IMR-90 (cell line): ENCODE data around the gene LGALS9. TPM values are rescaled to one million over a fixed set of nuclear protein-coding genes. Genes with fewer than 3 reads are reported as not detected.

Experiments used
- ATAC-seq: fragments of 200-7000 bp; cut with Tn5 transposase; 2 replicates; pipeline ENCODE4 v1.9.1; 2020; ENCODE audit warnings: low read depth, mild to moderate bottlenecking, moderate library complexity
- BruUV-seq: library from RNA; stranded (reverse); fragments of 400-500 nt; replicated peaks from 2 replicates; lab custom pipeline; 2021; lab: Mats Ljungman, UMichigan
- CTCF ChIA-PET: fragments of 300-600 bp; formaldehyde crosslinking; extraction: SDS; loops from one replicate; lab custom pipeline; 2021; ENCODE audit warnings: antibody characterized with exemption; lab: Yijun Ruan, JAX
- POLR2A ChIA-PET: fragments of 300-600 bp; sonication (Branson Sonifier 250); formaldehyde crosslinking; loops from one replicate; lab custom pipeline; 2022; ENCODE audit warnings: antibody characterized with exemption; ENCODE audit not compliant: unreplicated experiment; lab: Charles Lee
- DNase-seq: peaks from one replicate; pipeline ENCODE4 v3.0.0; 2013
- H2AFZ ChIP-seq: replicated peaks from 2 replicates; pipeline ENCODE3; 2013; ENCODE audit warnings: low read length, mild to moderate bottlenecking; ENCODE audit not compliant: poor library complexity
- H2AK5ac ChIP-seq: 2 replicates; pipeline ENCODE4 v1.6.1; 2013; ENCODE audit warnings: low read depth, low read length, inconsistent platforms
- H2AK9ac ChIP-seq: replicated peaks from 2 replicates; pipeline ENCODE3; 2013; ENCODE audit warnings: mild to moderate bottlenecking, low read depth, low read length, moderate library complexity; ENCODE audit not compliant: poor library complexity
- H2BK120ac ChIP-seq: 2 replicates; pipeline ENCODE4 v1.6.1; 2013; ENCODE audit warnings: low read depth, low read length, inconsistent platforms
- H2BK15ac ChIP-seq: 3 replicates; pipeline ENCODE4 v1.6.1; 2013; ENCODE audit warnings: low read depth, low read length, inconsistent platforms
- H2BK20ac ChIP-seq: 2 replicates; pipeline ENCODE4 v1.6.1; 2013; ENCODE audit warnings: low read depth, mild to moderate bottlenecking, inconsistent platforms, low read length, moderate library complexity
- H2BK5ac ChIP-seq: 2 replicates; pipeline ENCODE4 v1.6.1; 2013; ENCODE audit warnings: mild to moderate bottlenecking, low read depth, low read length, inconsistent platforms; ENCODE audit not compliant: poor library complexity, severe bottlenecking
- H3K14ac ChIP-seq: replicated peaks from 2 replicates; pipeline ENCODE4 v1.6.1; 2013; ENCODE audit warnings: low read depth, low read length, inconsistent platforms
- H3K18ac ChIP-seq: 2 replicates; pipeline ENCODE4 v1.6.1; 2013; ENCODE audit warnings: low read depth, low read length, control low read depth
- H3K23ac ChIP-seq: 2 replicates; pipeline ENCODE4 v1.6.1; 2013; ENCODE audit warnings: low read depth, low read length, inconsistent platforms
- H3K27ac ChIP-seq: 2 replicates; pipeline ENCODE4 v1.5.1; 2013; ENCODE audit warnings: mild to moderate bottlenecking, control low read depth, low read length; ENCODE audit not compliant: insufficient read depth
- H3K27me3 ChIP-seq: 2 replicates; pipeline ENCODE4 v1.6.1; 2013; ENCODE audit warnings: low read length; ENCODE audit not compliant: control insufficient read depth, insufficient read depth
- H3K36me3 ChIP-seq: 2 replicates; pipeline ENCODE4 v1.6.1; 2013; ENCODE audit warnings: low read length, mixed read lengths; ENCODE audit not compliant: control insufficient read depth, insufficient read depth
- H3K4ac ChIP-seq: 2 replicates; pipeline ENCODE4 v1.6.1; 2013; ENCODE audit warnings: low read depth, low read length, inconsistent platforms
- H3K4me1 ChIP-seq: 2 replicates; pipeline ENCODE4 v1.6.1; 2013; ENCODE audit warnings: low read length, mixed read lengths; ENCODE audit not compliant: control insufficient read depth, insufficient read depth
- H3K4me2 ChIP-seq: 2 replicates; pipeline ENCODE4 v1.6.1; 2013; ENCODE audit warnings: low read depth, mild to moderate bottlenecking, control low read depth, low read length, moderate library complexity
- H3K4me3 ChIP-seq: 2 replicates; pipeline ENCODE4 v1.5.1; 2013; ENCODE audit warnings: low read depth, mild to moderate bottlenecking, control low read depth, low read length, moderate library complexity; ENCODE audit not compliant: insufficient read depth
- H3K56ac ChIP-seq: 2 replicates; pipeline ENCODE4 v1.6.1; 2013; ENCODE audit warnings: low read length, inconsistent platforms; ENCODE audit not compliant: insufficient read depth; ENCODE audit errors: extremely low read depth
- H3K79me1 ChIP-seq, 2 experiments: 2 replicates each; pipeline ENCODE4 v1.6.1; 2013; ENCODE audit warnings: low read length in 2 of 2, inconsistent platforms in 1 of 2, low read depth in 1 of 2
- H3K9ac ChIP-seq: 2 replicates; pipeline ENCODE4 v1.6.1; 2013; ENCODE audit warnings: low read depth, low read length, control low read depth
- H3K9me1 ChIP-seq: 2 replicates; pipeline ENCODE4 v1.6.1; 2013; ENCODE audit warnings: low read length, inconsistent platforms; ENCODE audit not compliant: insufficient read depth
- H3K9me3 ChIP-seq: 2 replicates; pipeline ENCODE4 v1.6.1; 2013; ENCODE audit warnings: low read length; ENCODE audit not compliant: control insufficient read depth, insufficient read depth
- H4K20me1 ChIP-seq: 2 replicates; pipeline ENCODE4 v1.6.1; 2013; ENCODE audit warnings: low read length, inconsistent platforms; ENCODE audit not compliant: insufficient read depth
- H4K5ac ChIP-seq: 2 replicates; pipeline ENCODE4 v1.6.1; 2013; ENCODE audit warnings: mild to moderate bottlenecking, low read depth, low read length, control low read depth
- H4K8ac ChIP-seq, 2 experiments: 2 replicates each; pipeline ENCODE4 v1.6.1; 2013; ENCODE audit warnings: low read depth in 2 of 2, low read length in 2 of 2, control low read depth in 1 of 2, inconsistent platforms in 1 of 2
- H4K91ac ChIP-seq: 2 replicates; pipeline ENCODE4 v1.6.1; 2013; ENCODE audit warnings: low read depth, low read length, inconsistent platforms; ENCODE audit not compliant: insufficient read depth
- BHLHE40 ChIP-seq: fragments of 150-350 bp; IDR thresholded peaks from 2 replicates; pipeline ENCODE4 v1.6.1; 2016; ENCODE audit warnings: mild to moderate bottlenecking, low read depth, low read length
- CEBPB ChIP-seq: IDR thresholded peaks from 2 replicates; pipeline ENCODE4 v1.6.1; 2012; ENCODE audit warnings: low read depth, low read length, improper control_type of control experiment
- CHD1 ChIP-seq: IDR thresholded peaks from 2 replicates; pipeline ENCODE4 v1.6.1; 2012; ENCODE audit warnings: low read depth, low read length, improper control_type of control experiment
- CTCF ChIP-seq: conservative IDR thresholded peaks from 2 replicates; pipeline ENCODE4 v1.5.1; 2012; ENCODE audit warnings: mild to moderate bottlenecking, low read depth, low read length, improper control_type of control experiment
- FOS ChIP-seq: fragments of 150-350 bp; IDR thresholded peaks from 2 replicates; pipeline ENCODE4 v1.6.1; 2016; ENCODE audit warnings: low read depth, low read length
- MAZ ChIP-seq: IDR thresholded peaks from 2 replicates; pipeline ENCODE4 v1.6.1; 2012; ENCODE audit warnings: low read depth, mild to moderate bottlenecking, low read length, improper control_type of control experiment, moderate library complexity, borderline replicate concordance
- MXI1 ChIP-seq: IDR thresholded peaks from 2 replicates; pipeline ENCODE4 v1.6.1; 2012; ENCODE audit warnings: low read depth, mild to moderate bottlenecking, low read length, moderate library complexity, borderline replicate concordance
- NFE2L2 ChIP-seq: fragments of 150-350 bp; IDR thresholded peaks from 2 replicates; pipeline ENCODE4 v1.6.1; 2016; ENCODE audit warnings: low read depth, mild to moderate bottlenecking, low read length
- POLR2A ChIP-seq: IDR thresholded peaks from 2 replicates; pipeline ENCODE4 v1.6.1; 2012; ENCODE audit warnings: mild to moderate bottlenecking, low read depth, low read length
- RAD21 ChIP-seq: IDR thresholded peaks from 2 replicates; pipeline ENCODE4 v1.6.1; 2012; ENCODE audit warnings: low read length, improper control_type of control experiment
- RFX5 ChIP-seq: IDR thresholded peaks from 2 replicates; pipeline ENCODE4 v1.8.0; 2012; ENCODE audit warnings: low read depth, mild to moderate bottlenecking, low read length, moderate library complexity
- SMC3 ChIP-seq: fragments of 150-350 bp; IDR thresholded peaks from 2 replicates; pipeline ENCODE4 v1.6.1; 2016; ENCODE audit warnings: low read depth, mild to moderate bottlenecking, antibody characterized with exemption, low read length, moderate library complexity
- USF2 ChIP-seq: fragments of 150-350 bp; IDR thresholded peaks from 2 replicates; pipeline ENCODE4 v1.6.1; 2017; ENCODE audit warnings: mild to moderate bottlenecking, antibody characterized with exemption, low read length, low read depth
- WGBS, 2 experiments: methylation state at CpG; one replicate each; pipeline versions ENCODE4 v1.1.5 to v1.1.7; 2013; ENCODE audit warnings: missing lambda C conversion rate in 2 of 2; ENCODE audit not compliant: insufficient read length in 1 of 2; ENCODE audit errors: extremely low coverage in 2 of 2; 5-methylcytosine and 5-hydroxymethylcytosine counted together
- dilution Hi-C: fragments of 300-500 bp; cut with HindIII; formaldehyde crosslinking; loops from one replicate; pipeline ENCODE4 v1.14.3; 2018; ENCODE audit warnings: low sequenced_read_pairs; ENCODE audit not compliant: unreplicated experiment
- in situ Hi-C: fragments of 300-500 bp; cut with MboI; formaldehyde crosslinking; loops from 3 replicates; pipeline ENCODE4 v1.14.3; 2019; ENCODE audit warnings: low sequenced_read_pairs, inconsistent platforms, mixed read lengths
- intact Hi-C: fragments of 100-400 bp; cut with micrococcal nuclease; formaldehyde crosslinking; loops from 2 replicates; pipeline ENCODE4 v1.10.0; 2022
- polyA plus RNA-seq, 3 experiments: library from polyadenylated mRNA; depleted of rRNA; stranded (reverse); fragments of >200 nt; gene quantifications; 2 replicates each; pipeline ENCODE4 v1.2.3, GENCODE V29; 2012; ENCODE audit warnings: low replicate concordance in 1 of 3
- total RNA-seq: library from RNA; depleted of rRNA; stranded (reverse); fragments of >200 nt; gene quantifications from 2 replicates; pipeline ENCODE4 v1.2.3, GENCODE V29; 2012

LGALS9 gene
- total and polyA plus RNA-seq, 2 of the 4 experiments (the other 2 are of a cell fraction), result 0.54 to 2.5 TPM

GRCh38 chr17:27618417-27618816 is 12.6 kb upstream of the LGALS9 start:
- peaks cover 78% of the 10 kb centered on the region for H3K36me3 ChIP-seq
- POLR2A ChIA-PET, result no interaction called here

More at GRCh38 chr17:27618417-27618816, 12.6 kb upstream of the LGALS9 start:
- Histone ChIP-seq H3K4me3 (no peak overlapping the region), H4K8ac (no peak overlapping the region), H3K4me2 (no peak overlapping the region), H4K20me1 (no peaks in the 10 kb centered on the region), H2BK5ac (no peak overlapping the region), H2AK9ac (no peak overlapping the region), H3K9me1 (no peaks in the 10 kb centered on the region), H4K91ac (no peak overlapping the region), H2BK120ac (no peak overlapping the region), H3K9me3 (no peaks in the 10 kb centered on the region), H2BK20ac (no peak overlapping the region), H3K9ac (no peak overlapping the region), H3K14ac (no peak overlapping the region), H3K23ac (no peak overlapping the region), H3K18ac (no peak overlapping the region), H3K27me3 (no peaks in the 10 kb centered on the region), H4K5ac (no peak overlapping the region), H2AK5ac (no peak overlapping the region), H2BK15ac (no peak overlapping the region), H3K4me1 (no peaks in the 10 kb centered on the region), H3K56ac (no peak overlapping the region), H3K4ac (no peak overlapping the region), H3K27ac (no peak overlapping the region), H2AFZ (no peak overlapping the region), H3K79me1 (no peaks in the 10 kb centered on the region)
- intact Hi-C loops, result no loop called here
- dilution Hi-C loops, result no loop called here
- CTCF ChIA-PET, result interaction anchor here (0.8 kb wide), 1 partner anchor 19 kb away, joined by 3 read pairs; no protein-coding TSS in a partner anchor
- in situ Hi-C loops, result no loop called here
- DNase-seq, result no peak
- no TSS peak for BruUV-seq
- TF ChIP-seq NFE2L2 (no peak), RFX5 (no peak), MAZ (no peak), FOS (no peak), CTCF (no peak), MXI1 (no peak), SMC3 (no peak), USF2 (no peak), RAD21 (no peak), CEBPB (no peak), BHLHE40 (no peak), POLR2A (no peak), CHD1 (no peak)
- ATAC-seq, result no peak
- WGBS, 2 experiments, result 100% methylated on average over 1 of the region's 8 CpGs; no CpG with 5 or more reads in 1 of the 2 experiments
